CD4-positive, alpha-beta T cell treated with Interleukin-6 for 4 hours (primary cell): ENCODE data around the gene TACR3.
"Not testable (repeated sequence)": the region's sequence is repeated elsewhere in the genome, so short reads cannot be mapped to it uniquely, and the experiment has no call there.

Experiments used
- DNase-seq: peaks from one replicate; pipeline ENCODE4 v3.0.0-alpha.2; 2020; ENCODE audit warnings: mixed read lengths

The TACR3 gene, protein sequence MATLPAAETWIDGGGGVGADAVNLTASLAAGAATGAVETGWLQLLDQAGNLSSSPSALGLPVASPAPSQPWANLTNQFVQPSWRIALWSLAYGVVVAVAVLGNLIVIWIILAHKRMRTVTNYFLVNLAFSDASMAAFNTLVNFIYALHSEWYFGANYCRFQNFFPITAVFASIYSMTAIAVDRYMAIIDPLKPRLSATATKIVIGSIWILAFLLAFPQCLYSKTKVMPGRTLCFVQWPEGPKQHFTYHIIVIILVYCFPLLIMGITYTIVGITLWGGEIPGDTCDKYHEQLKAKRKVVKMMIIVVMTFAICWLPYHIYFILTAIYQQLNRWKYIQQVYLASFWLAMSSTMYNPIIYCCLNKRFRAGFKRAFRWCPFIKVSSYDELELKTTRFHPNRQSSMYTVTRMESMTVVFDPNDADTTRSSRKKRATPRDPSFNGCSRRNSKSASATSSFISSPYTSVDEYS

DNA sequence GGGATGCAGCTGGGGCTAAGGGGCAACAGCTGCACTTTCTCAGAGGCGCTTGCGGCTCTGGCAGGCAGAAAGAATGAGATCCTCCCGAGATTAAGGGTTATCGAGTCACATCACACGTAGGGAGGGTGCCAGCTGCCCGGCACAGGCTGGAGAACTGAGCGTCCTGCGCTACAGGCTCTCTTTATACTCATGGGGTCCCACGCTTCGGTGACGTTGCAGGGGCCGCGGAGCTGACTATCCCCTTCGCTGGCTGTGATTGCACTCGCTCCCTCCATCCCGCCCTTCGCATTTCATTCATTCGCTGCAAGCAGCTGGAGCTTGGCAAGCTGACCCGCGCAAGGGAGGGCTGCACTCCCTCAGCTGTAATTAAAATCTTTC is at the start of gene TACR3:
TSS of gene TACR3 (minus strand) at position 156 of the 378 bp plus-strand sequence. CDS start 310 bp downstream, outside the sequence.
- no peak for DNase-seq

DNA sequence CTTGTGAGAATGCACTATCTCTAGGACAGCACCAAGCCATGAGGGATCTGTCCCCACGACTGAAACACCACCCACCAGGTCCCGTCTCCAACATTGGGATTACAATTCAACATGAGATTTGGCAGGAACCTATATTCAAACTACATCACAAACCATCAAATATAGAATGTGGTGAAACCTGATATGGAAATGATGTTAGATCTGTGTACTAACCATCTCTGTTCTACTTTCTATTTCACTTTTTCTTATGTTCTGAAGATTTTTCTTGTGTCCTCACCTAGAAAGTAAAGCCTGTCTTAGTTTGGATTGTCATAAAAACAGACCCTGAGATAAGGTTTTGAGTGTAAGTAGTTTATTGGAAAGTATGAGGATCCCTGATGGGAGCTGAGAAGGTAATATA is 37.8 kb upstream of the TACR3 start:
- DNase-seq = no peak

DNA sequence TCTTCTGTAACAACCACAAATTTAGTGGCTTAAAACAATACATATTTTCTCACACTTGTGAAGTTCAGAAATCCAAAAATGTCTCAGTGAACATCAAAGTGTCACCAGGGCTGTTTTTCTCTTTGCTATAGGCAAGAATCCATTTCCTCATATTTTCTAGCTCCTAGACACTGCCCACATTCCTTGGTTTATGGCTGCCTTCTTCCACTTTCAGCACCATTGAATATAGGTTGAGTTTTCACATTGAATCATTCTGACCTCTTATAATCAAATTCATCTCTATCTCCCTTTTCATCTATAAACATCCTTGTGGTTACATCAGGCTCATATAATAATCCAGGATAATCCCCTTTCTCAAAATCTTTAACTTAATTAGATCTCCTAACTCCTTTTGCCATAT is 37.0 kb upstream of the TACR3 start:
- DNase-seq = no peak

DNA sequence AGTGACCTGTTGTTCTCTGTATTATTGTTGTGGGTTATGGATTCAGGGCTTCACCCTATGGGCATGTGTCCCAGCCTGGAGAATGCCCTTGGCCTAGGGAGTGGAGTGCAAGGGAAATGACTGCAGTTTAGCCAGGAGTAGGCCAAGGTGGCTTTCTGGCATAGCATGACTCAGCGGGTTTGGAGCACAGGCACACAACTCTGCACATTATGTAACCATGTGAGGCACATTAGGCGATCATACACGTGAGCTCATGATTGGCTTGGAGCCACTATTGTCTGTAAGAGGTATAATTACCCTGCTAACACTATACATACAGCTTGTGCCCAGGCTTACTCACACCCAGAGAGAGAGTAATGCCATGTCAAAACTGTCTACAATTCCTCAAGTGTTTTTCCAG is 35.1 kb upstream of the TACR3 start:
- no peak for DNase-seq

DNA sequence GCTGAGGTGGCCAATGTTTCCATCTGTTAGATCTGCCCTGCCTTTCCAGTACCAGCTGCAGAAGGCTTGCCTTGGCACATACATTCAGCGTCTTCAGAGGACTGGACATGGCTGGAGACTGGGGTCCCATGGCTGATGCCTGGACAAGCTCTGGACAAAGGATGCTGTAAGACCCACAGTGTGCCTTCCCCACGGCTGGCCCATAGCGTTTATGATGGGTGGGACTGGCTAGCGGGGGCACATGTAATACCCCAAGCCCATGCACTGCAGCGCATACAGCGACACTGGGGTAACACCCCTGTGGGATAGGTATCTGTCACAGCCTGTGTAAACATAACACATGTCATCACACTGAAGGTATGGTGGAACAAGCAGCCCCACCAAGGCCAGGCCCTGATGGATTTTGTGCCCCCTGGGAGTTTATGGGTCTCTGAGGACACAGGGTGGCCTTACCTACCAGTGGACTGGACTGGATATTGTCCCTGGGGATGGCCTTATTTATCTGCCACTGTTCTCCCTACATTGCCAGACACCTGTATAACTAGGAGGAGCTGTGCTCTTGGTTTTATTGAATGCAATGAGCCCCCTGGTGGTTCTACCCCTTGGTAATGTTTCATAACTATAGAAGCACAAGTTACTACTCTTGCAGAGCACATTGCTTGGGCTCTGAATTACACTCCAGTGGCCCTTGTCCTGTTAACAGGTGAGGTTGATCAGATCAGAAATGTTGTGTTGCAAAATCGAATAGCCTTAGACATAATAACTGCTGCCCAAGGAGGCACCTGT is 34.3 kb upstream of the TACR3 start:
- DNase-seq = no peak

DNA sequence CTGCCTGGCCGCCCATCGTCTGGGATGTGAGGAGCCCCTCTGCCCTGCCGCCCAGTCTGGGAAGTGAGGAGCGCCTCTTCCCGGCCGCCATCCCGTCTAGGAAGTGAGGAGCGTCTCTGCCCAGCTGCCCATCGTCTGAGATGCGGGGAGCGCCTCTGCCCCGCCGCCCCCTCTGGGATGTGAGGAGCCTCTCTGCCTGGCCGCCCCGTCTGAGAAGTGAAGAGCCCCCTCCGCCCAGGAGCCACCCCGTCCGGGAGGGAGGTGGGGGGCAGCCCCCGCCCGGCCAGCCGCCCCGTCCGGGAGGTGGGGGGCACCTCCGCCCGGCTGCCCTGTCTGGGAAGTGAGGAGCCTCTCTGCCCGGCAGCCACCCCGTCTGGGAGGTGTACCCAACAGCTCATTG is 3.4 kb upstream of the TACR3 start:
- not testable (repeated sequence) for DNase-seq

DNA sequence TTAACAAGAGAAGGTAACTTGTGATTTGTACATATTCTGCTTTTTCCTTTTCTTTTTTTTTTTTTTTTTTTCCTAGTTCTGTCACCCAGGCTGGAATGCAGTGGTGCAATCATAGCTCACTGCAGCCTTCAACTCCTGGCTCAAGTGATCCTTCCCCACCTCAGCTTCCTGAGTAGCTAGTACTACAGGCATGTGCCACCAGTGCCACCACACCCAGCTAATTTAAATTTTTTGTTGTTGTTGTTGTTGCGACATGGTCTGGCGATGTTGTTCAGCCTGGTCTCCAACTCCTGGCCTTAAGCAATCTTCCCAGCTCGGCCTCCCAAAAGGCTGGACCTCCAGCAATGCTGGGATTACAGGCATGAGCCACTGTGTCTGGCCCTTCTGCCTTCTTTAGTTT is 1.5 kb upstream of the TACR3 start:
- no peak for DNase-seq

DNA sequence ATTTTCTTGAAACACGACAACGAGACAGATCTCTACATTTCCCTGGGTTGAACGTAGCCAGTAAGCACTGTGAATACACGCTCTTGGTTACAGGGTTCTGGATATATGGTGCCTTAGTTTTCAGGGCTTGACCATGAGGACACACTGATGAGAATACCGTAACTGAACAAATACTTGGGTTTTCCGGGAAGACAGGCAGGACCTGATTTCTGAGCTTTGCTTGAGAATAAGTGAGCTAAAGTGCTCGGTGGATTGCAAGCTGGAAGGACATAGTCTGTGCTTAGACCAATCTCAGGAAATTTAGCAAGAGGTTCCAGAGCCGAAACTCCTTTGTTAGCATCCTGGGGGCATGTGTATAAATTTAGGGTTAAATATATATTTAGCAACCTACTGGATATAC is 876 bp upstream of the TACR3 start:
- DNase-seq = no peak

DNA sequence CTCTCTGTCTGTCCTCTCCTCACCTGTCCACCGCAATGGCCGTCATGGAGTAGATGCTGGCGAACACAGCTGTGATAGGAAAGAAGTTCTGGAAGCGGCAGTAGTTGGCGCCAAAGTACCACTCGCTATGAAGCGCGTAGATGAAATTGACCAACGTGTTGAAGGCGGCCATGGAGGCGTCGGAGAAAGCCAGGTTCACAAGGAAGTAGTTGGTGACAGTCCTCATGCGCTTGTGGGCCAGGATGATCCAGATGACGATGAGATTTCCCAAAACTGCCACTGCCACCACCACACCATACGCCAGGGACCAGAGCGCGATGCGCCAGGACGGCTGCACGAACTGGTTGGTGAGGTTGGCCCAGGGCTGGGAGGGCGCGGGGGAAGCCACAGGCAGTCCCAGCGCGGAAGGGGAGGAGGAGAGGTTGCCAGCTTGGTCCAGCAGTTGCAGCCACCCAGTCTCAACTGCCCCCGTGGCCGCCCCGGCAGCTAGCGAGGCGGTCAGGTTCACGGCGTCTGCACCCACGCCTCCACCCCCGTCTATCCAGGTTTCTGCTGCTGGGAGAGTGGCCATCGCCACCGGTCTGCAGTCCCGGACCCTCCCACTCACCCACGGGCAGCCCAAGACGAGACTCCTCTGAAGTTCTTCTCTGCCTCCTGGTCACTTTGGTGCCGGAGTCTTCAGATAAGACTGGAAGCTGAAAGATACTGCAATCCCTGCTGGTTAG is 518 bp downstream of the TACR3 start:
- DNase-seq = no peak

DNA sequence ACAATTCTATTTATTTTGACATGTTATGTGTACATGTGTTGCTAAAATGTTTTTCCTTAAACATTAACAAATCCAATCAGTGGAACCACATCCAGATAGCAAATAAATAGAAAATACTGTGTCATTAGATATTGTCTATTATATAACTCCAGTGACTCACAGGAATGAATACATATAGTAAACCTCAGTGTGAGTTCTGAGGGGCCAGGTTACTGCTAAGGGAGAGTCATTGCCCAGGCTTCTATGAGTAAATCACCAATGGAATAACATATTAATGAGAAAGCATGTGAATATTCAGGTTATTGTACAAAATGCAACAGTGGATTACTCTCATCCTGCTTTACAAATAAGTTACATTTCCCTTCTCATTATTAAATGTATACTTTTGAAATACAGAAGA is 27.2 kb downstream of the TACR3 start:
- DNase-seq = no peak

DNA sequence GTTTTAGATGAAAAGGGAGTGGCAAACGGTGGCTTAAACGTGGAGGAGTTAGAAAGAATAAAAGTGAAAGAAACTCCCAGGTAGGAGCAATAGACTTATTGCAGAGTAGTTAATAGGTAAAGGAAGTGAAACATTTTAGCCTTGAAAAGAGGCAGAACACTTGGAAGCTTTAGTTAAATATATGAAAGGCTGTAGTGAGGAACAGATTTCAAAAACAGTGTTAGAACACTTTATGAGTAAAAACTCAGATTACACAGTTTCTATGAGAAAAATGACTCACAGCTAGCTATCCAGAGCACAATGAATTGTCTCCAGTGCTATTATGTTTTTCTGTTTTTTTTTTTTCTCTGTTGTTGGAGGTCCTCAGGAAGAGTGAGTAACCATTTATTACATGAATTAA is 45.8 kb downstream of the TACR3 start:
- DNase-seq = no peak

DNA sequence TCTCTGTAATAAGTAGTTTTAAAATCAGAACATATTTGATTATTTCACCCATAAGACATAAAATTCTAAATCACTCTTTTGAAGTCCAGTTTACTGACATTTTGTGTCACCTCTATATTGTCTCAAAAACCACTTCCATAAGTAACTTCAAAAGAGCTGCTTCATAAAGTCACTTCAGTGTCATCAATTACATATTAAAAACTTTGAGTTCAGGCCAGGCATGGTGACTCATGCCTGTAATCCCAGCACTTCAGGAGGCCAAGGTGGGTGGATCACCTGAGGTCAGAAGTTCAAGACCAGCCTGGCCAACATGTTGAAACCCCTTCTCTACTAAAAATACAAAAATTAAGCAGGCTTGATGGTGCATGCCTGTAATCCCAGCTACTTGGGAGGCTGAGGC is 53.0 kb downstream of the TACR3 start:
- not testable (repeated sequence) for DNase-seq

DNA sequence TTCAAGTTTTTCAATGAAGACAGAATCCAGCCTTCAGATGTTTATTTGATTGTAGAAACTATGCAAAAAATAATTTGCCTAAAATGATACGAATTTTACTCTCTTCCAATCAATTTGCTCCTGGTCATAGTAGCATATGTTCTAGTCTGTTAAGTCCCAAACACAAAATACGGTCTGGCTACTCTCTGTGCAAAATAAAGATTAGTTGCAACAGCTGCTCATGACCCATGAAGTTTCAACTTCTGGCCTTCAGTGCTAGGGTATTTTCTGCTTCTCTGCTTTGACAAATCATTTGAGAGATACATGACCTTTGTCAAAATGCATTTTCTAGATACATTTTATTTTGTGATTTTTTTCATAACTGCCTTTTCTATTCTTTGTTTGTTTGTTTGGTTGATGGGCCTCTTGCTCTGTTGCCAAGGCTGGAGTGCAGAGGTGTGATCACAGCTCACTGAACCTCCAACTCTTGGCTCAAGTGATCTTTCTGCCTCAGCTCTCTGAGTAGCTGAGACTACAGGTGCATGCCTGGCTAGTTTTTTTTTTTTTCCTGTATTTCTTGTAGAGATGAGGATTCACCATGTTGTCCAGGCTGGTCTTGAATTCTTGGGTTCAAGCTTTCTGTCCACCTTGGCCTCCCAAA is 55.2 kb downstream of the TACR3 start:
- DNase-seq = no peak

DNA sequence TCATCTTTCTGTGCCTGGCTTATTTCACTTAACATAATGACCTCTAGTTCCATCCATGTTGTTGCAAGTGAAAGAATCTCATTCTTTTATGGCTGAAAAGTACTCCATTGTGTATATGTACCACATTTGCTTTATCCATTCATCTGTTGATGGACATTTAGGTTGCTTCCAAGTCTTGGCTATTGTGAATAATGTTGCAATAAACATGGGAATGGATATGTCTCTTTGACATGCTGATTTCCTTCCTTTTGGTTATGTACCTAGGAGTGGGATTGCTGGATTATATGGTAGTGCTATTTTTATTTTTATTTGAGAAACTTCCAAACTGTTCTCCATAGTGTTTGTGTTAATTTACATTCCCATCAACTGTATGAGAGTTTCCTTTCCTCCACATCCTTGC is 71.2 kb downstream of the TACR3 start:
- no peak for DNase-seq

DNA sequence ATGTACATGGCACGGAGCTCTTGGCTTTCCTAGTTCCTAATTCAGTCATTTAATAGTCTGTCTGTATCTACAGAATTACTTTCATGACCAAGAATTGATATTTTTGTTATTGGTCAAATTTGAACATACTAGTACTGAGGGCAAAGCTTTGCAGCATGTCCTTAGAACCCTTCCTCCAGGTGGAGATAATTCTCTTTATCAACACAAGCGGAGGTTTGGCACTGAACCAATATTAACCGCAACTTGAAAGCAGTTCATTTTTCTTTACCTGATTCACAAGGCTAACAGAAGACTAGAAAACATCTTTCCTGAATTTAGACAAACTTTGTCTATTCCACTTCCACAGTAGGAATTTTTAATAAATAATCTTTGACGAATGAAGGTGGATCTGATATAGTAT is 73.8 kb downstream of the TACR3 start:
- DNase-seq = no peak

DNA sequence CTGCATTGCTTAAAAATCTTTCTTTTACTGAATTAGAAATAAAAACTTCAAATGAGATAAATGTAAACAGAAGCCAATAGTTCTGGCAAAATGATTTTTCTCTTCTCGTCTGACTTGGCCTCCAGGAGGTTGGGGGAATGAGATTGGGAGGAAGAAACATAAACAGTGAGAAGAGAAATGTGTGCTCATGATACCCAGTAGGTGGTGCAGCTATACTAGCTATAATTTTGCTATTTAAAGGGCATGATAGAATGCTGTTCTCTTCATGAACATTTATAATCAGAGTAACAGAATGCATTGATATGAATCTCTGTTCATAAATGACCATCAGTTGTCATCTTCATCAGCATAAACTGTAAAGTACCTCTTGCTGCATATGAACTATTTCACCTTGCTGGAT is 85.5 kb downstream of the TACR3 start:
- no peak for DNase-seq

DNA sequence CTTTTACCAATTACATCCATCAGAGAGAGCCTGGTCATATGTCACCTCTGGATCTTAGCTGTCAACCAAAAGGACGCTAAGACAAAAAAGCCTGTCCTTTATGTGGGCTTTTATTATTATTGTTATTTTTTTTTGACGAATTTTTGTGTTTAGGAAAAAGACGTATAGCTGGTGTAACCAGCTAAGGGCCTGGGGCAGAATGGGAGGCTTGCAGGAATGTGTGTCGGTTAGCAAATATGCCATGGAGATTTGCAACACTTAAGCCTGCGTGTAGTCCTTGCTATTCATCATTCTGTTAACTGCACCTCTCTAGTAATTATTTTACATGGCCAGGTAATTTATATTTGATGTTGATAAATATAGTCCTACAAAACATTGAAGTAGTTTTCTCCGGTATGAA is 93.5 kb downstream of the TACR3 start:
- no peak for DNase-seq

DNA sequence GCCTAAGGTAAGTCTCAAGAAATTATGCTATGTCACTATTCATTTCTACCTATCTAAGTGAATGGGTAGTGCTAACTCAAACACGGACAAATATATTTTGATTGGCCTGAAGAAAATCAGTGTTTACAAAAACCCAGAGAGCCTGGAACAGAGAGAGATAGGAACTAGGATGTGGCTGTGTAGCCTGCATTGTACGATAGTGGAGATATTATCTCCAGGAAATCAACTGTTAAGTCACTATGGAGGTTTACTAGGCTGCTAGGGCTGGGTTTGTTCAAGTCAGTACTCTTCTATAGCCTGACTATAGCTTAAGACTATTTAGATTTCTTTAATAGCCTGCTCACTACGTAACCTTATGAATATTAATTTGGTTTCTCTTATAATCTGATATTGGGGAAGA is 127.9 kb downstream of the TACR3 start:
- DNase-seq = no peak

DNA sequence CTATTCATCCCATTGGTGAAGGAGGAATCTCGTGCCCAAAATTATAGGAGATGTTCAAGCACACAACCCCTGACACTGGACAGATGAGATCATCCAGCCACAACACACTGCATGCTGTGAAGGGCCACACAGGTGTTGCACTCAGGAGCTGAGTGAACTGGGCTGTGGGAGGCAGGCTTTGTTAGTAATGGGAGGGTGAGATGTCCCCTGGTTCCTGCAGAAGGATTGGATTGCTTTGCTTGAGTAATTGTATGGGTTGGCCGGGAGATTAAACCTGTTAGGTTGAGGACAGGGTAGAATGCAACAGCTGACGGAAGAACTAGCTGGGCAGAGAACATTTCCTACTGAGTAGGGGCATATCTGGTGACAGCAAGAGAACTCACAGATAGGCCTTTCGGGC is 152.2 kb downstream of the TACR3 start:
- DNase-seq = no peak

DNA sequence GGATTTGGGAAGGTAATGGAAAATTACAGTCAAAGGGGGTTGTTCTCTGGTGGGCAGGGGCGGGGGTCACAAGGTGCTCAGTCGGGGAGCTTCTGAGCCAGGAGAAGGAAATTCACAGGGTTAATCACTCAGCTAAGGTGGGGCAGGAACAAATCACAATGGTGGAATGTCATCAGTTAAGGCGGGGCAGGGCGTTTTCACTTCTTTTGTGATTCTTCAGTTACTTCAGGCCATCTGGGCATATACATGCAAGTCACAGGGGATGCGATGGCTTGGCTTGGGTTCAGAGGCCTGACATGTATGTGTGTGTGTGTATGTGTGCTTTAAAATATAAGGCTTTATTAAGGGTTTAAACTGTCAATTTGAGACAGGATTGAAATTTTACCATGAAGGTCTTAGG is 160.6 kb downstream of the TACR3 start:
- DNase-seq = not testable (repeated sequence)
